ENCODE measurements around the gene PPT2. TPM values are rescaled to one million over a fixed set of nuclear protein-coding genes. Genes with fewer than 3 reads are reported as not detected.

PPT2 gene
- total RNA-seq, 6 experiments from 2014 or later: 15.9 to 21.7 (median 18.6) TPM

DNA sequence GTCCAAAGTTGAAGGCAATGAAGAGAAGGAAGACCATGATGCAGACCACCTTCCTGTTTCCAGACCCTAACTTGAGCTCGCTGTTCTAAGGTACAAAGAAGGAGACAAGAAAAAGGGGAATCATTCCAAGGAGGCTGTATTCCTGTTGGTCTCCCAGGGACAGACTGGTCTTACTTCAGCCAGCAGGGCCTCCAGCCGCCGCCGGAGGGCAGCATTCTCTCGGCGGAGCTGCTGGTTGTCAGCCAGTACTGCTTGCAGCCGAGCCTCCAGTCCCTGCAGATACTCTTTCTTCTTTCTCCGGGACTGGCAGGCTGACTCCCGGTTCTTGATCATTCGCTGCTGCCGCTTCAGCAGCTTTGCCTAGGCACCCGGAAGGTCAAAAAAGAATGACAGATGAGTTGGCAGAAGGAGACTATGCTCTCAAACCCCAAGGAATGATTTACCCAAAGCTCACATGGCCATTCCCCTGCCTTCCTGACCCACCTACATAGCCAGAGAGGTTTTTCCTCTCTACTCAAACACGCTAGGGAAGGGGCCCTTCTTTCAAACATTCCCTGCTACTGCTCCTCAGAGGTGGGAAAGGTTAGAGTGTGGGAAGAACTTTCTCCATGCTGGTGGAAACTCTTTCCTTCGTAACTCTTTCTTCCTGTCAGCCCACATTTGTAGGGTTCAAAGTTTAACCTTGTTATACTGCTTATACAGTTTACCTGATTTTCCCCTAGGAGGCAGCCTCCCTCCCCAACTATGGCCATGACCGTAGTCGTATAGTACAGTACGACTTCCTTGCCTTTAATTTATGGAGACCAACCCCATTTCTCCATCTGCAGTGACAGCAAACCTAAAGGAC, 34.9 kb upstream of the PPT2 start:
- Mint-ChIP-seq H3K27me3 (ENCODE audit: insufficient read depth) (peaks cover 2% of the 10 kb centered on the region; the same call in 1 of the 2 replicates), H3K9me3 (no peaks in the 10 kb centered on the region), H3K36me3 (ENCODE audit: low read depth) (peaks cover 11% of the 10 kb centered on the region), H3K27ac (peak overlapping the region; percentile 59), H3K4me3 (no peak overlapping the region), H3K4me1 (ENCODE audit: low read depth) (peaks cover 37% of the 10 kb centered on the region)
- TF ChIP-seq, protein P1, sequence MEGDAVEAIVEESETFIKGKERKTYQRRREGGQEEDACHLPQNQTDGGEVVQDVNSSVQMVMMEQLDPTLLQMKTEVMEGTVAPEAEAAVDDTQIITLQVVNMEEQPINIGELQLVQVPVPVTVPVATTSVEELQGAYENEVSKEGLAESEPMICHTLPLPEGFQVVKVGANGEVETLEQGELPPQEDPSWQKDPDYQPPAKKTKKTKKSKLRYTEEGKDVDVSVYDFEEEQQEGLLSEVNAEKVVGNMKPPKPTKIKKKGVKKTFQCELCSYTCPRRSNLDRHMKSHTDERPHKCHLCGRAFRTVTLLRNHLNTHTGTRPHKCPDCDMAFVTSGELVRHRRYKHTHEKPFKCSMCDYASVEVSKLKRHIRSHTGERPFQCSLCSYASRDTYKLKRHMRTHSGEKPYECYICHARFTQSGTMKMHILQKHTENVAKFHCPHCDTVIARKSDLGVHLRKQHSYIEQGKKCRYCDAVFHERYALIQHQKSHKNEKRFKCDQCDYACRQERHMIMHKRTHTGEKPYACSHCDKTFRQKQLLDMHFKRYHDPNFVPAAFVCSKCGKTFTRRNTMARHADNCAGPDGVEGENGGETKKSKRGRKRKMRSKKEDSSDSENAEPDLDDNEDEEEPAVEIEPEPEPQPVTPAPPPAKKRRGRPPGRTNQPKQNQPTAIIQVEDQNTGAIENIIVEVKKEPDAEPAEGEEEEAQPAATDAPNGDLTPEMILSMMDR (IDR thresholded peaks at IDR 0.05): peak; percentile 91
- peak; percentile 87 for DNase-seq

DNA sequence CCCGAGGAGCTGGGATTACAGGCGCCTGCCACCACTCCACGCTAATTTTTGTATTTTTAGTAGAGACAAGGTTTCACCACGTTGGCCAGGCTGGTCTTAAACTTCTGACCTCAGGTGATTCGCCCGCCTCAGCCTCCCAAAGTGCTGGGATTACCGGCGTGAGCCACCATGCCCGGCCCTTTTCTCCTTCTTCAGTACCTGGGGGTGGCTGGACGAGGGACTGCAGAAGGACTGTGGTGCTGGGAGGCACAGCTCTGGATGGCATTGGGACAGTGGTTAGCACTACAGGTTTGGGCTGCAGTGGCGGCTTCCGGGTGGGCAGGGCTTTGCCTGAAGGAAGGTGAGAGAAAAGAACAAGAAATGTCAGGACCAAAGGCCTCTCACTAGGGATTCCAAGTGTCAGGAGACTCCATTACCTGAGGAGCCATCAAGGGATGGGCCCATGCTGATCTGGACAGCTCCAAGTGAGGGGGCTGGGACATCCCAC, 33.3 kb upstream of the PPT2 start:
- no peak for DNase-seq
- H3K27me3 Mint-ChIP-seq (ENCODE audit: insufficient read depth): peaks cover 2% of the 10 kb centered on the region
- TF ChIP-seq, protein P1 (IDR thresholded peaks at IDR 0.05): no peak
- H3K4me1 Mint-ChIP-seq (ENCODE audit: low read depth): peaks cover 21% of the 10 kb centered on the region
- H3K9me3 Mint-ChIP-seq: no peaks in the 10 kb centered on the region
- no peak overlapping the region for H3K4me3 Mint-ChIP-seq
- peaks cover 18% of the 10 kb centered on the region for H3K36me3 Mint-ChIP-seq (ENCODE audit: low read depth)
- no peak overlapping the region for H3K27ac Mint-ChIP-seq

DNA sequence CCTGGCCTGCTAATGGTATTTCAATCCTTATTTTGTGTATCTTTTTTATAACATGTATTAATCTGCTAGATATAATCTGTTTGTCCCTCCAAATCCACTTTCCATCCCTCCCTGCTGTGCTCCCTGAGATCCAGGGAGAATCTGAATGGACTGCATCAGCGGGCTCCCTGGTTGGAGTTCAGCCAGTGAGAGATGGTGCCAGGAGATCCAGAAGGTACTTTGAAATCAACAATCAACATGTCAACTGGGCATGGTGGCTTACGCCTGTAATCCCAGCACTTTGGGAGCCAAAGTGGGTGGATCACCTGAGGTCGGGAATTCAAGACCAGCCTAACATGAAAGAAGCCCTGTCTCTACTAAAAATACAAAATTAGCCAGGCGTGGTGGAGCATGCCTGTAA, 30.3 kb upstream of the PPT2 start:
- H3K4me3 Mint-ChIP-seq: no peak overlapping the region
- no peak overlapping the region for H3K27ac Mint-ChIP-seq
- H3K4me1 Mint-ChIP-seq (ENCODE audit: low read depth): peaks cover 36% of the 10 kb centered on the region
- TF ChIP-seq, protein P1 (IDR thresholded peaks at IDR 0.05): no peak
- DNase-seq: no peak
- H3K27me3 Mint-ChIP-seq (ENCODE audit: insufficient read depth): no peaks in the 10 kb centered on the region; the same call in 1 of the 2 replicates
- H3K36me3 Mint-ChIP-seq (ENCODE audit: low read depth): peaks cover 34% of the 10 kb centered on the region
- no peaks in the 10 kb centered on the region for H3K9me3 Mint-ChIP-seq

DNA sequence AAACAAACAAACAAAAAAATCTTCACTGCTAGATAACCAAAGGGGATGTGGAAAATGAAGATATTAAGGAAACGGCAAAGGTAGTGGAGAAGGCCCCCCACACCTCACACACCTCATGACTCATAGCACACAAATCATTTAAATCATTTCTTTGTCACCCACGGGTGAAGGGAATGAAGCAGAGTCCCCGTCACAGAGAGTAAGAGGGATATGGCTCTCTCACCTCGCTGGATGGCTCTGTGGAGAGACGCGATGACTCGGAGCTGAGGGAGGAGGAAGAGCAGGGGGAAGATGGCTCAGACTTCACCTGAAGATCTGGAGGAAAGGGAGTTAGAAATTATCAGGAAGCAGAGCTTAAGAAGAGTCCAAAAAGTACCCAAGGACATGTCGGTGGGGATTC, 27.1 kb upstream of the PPT2 start:
- DNase-seq: no peak
- Mint-ChIP-seq H3K9me3 (no peaks in the 10 kb centered on the region), H3K4me3 (peak overlapping the region; percentile 100), H3K27ac (peak overlapping the region; percentile 98), H3K4me1 (ENCODE audit: low read depth) (peaks cover 41% of the 10 kb centered on the region), H3K27me3 (ENCODE audit: insufficient read depth) (peaks cover 2% of the 10 kb centered on the region; the same call in 1 of the 2 replicates), H3K36me3 (ENCODE audit: low read depth) (peaks cover 26% of the 10 kb centered on the region)
- TF ChIP-seq, protein P1 (IDR thresholded peaks at IDR 0.05): no peak

DNA sequence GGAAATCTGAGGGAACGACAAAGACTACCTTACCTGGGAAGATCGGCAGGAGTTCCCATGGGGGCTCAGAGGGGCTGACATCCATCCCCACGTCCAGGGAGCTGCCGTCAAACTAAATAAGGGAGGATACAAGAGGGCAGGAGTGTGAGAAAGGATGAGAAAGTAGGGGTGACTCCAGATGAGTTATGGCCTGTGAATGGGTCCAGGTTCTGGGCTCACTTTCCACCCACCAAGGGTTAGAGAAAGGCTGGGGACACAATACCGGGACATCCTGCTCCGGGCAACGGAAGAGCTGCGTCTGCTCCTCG, 26.6 kb upstream of the PPT2 start:
- H3K36me3 Mint-ChIP-seq (ENCODE audit: low read depth): peaks cover 23% of the 10 kb centered on the region
- peak overlapping the region; percentile 100 for H3K4me3 Mint-ChIP-seq
- peaks cover 2% of the 10 kb centered on the region; the same call in 1 of the 2 replicates for H3K27me3 Mint-ChIP-seq (ENCODE audit: insufficient read depth)
- TF ChIP-seq, protein P1 (IDR thresholded peaks at IDR 0.05): no peak
- H3K4me1 Mint-ChIP-seq (ENCODE audit: low read depth): peaks cover 41% of the 10 kb centered on the region
- no peaks in the 10 kb centered on the region for H3K9me3 Mint-ChIP-seq
- no peak for DNase-seq
- peak overlapping the region; percentile 98 for H3K27ac Mint-ChIP-seq

Measured in HFFc6 (cell line).